Neural cell (in vitro differentiated cells): ENCODE measurements around the gene AMOTL2. TPM values are rescaled to one million over a fixed set of nuclear protein-coding genes. Genes with fewer than 3 reads are reported as not detected.

Experiments used
- H2AFZ ChIP-seq: fragments of 200-600, 300-800 bp; sonication (generic), shearing (Covaris generic); 2 replicates; pipeline ENCODE4 v1.6.0; 2014; ENCODE audit warnings: low read depth, mild to moderate bottlenecking, antibody characterized with exemption, low read length, moderate library complexity
- H3F3A ChIP-seq: fragments of 200-600 bp; shearing (Covaris generic); 2 replicates; pipeline ENCODE4 v1.6.1; 2016; ENCODE audit warnings: mild to moderate bottlenecking, moderate library complexity, mixed read lengths, antibody characterized with exemption, low read length; ENCODE audit not compliant: insufficient read depth, poor library complexity, severe bottlenecking
- H3K27ac ChIP-seq: fragments of 200-600, 300-800 bp; sonication (generic), shearing (Covaris generic); 2 replicates; pipeline ENCODE4 v1.5.1; 2014; ENCODE audit warnings: mild to moderate bottlenecking, low read length, moderate library complexity
- H3K27me3 ChIP-seq: fragments of 300-800, 200-600 bp; sonication (generic), shearing (Covaris generic); 2 replicates; pipeline ENCODE4 v1.6.0; 2014; ENCODE audit warnings: mild to moderate bottlenecking, low read depth, low read length, moderate library complexity; ENCODE audit not compliant: insufficient read depth
- H3K36me3 ChIP-seq: fragments of 300-800, 200-600 bp; sonication (generic), shearing (Covaris generic); 2 replicates; pipeline ENCODE4 v1.5.1; 2014; ENCODE audit warnings: mild to moderate bottlenecking, antibody characterized with exemption, low read length, moderate library complexity; ENCODE audit not compliant: insufficient read depth
- H3K4me2 ChIP-seq: fragments of 300-800, 200-600 bp; sonication (generic), shearing (Covaris generic); 2 replicates; pipeline ENCODE4 v1.6.0; 2014; ENCODE audit warnings: mild to moderate bottlenecking, low read length
- H3K4me3 ChIP-seq: fragments of 300-800, 200-600 bp; sonication (generic), shearing (Covaris generic); 2 replicates; pipeline ENCODE4 v1.5.1; 2014; ENCODE audit warnings: mild to moderate bottlenecking, low read length, moderate library complexity
- H3K79me2 ChIP-seq: fragments of 200-600 bp; shearing (Covaris generic); replicated peaks from 2 replicates; pipeline ENCODE4 v1.6.0; 2014; ENCODE audit warnings: mild to moderate bottlenecking, low read length, moderate library complexity; ENCODE audit not compliant: insufficient read depth
- H3K9ac ChIP-seq: fragments of 300-800, 200-600 bp; sonication (generic), shearing (Covaris generic); 2 replicates; pipeline ENCODE4 v1.6.1; 2016; ENCODE audit warnings: mild to moderate bottlenecking, low read length, mixed read lengths
- H3K9me2 ChIP-seq: fragments of 200-600 bp; shearing (Covaris generic); 2 replicates; pipeline ENCODE4 v1.6.1; 2016; ENCODE audit warnings: mild to moderate bottlenecking, low read length, mixed read lengths; ENCODE audit not compliant: insufficient read depth
- H3K9me3 ChIP-seq: fragments of 200-600, 300-800 bp; sonication (generic), shearing (Covaris generic); 2 replicates; pipeline ENCODE4 v1.6.1; 2016; ENCODE audit warnings: mild to moderate bottlenecking, mixed run types, low read length, moderate library complexity, mixed read lengths
- H4K20me1 ChIP-seq: fragments of 200-600 bp; shearing (Covaris generic); 2 replicates; pipeline ENCODE4 v1.6.1; 2016; ENCODE audit warnings: mild to moderate bottlenecking, mixed run types; ENCODE audit not compliant: insufficient read depth
- CTCF ChIP-seq: fragments of 450-650 bp; IDR thresholded peaks from 2 replicates; pipeline ENCODE4 v1.5.1; 2014; ENCODE audit warnings: antibody characterized with exemption, mild to moderate bottlenecking, moderate library complexity; ENCODE audit not compliant: poor library complexity, severe bottlenecking
- EP300 ChIP-seq: fragments of 450-650 bp; conservative IDR thresholded peaks from 2 replicates; pipeline ENCODE4 v1.6.1; 2014; ENCODE audit warnings: antibody characterized with exemption, mild to moderate bottlenecking, moderate library complexity; ENCODE audit not compliant: poor library complexity, severe bottlenecking
- EZH2 ChIP-seq: fragments of 200-600, 300-800 bp; shearing (Covaris generic), sonication (generic); IDR thresholded peaks from 2 replicates; pipeline ENCODE4 v1.6.1; 2014; ENCODE audit warnings: antibody characterized with exemption, low read length, borderline replicate concordance, mild to moderate bottlenecking; ENCODE audit not compliant: insufficient read depth, poor library complexity, severe bottlenecking
- MXI1 ChIP-seq: fragments of 450-650 bp; conservative IDR thresholded peaks from 2 replicates; pipeline ENCODE4 v1.6.1; 2014; ENCODE audit warnings: antibody characterized with exemption, mild to moderate bottlenecking; ENCODE audit not compliant: poor library complexity, severe bottlenecking
- POLR2AphosphoS5 ChIP-seq: IDR thresholded peaks from 2 replicates; pipeline ENCODE4 v1.6.1; 2012
- RAD21 ChIP-seq: fragments of 450-650 bp; conservative IDR thresholded peaks from 2 replicates; pipeline ENCODE4 v1.6.1; 2014; ENCODE audit warnings: antibody characterized with exemption, mild to moderate bottlenecking, moderate library complexity
- REST ChIP-seq: IDR thresholded peaks from 2 replicates; pipeline ENCODE4 v1.6.1; 2012; ENCODE audit warnings: borderline replicate concordance
- SMC3 ChIP-seq: fragments of 450-650 bp; conservative IDR thresholded peaks from 2 replicates; pipeline ENCODE4 v1.6.1; 2014; ENCODE audit warnings: antibody characterized with exemption, mild to moderate bottlenecking, moderate library complexity; ENCODE audit not compliant: poor library complexity
- TAF1 ChIP-seq: IDR thresholded peaks from 2 replicates; pipeline ENCODE4 v1.6.1; 2012; ENCODE audit warnings: low read depth
- polyA plus RNA-seq: library from polyadenylated mRNA; depleted of rRNA; stranded (reverse); fragments of >200 nt; gene quantifications from 2 replicates; pipeline ENCODE4 v1.2.3, GENCODE V29; 2014

The AMOTL2 gene
- polyA plus RNA-seq, 1 donor from 2014 or later, result 30.1 TPM

- H3K9ac ChIP-seq, result peak overlapping the region; percentile 100
- no peaks in the 10 kb centered on the region for H3K9me2 ChIP-seq
- no peaks in the 10 kb centered on the region for H3F3A ChIP-seq
- TF ChIP-seq EP300 (no peak), POLR2AphosphoS5 (no peak), EZH2 (no peak), REST (no peak), MXI1 (no peak), CTCF (no peak), RAD21 (no peak), TAF1 (no peak), SMC3 (no peak)
- peak overlapping the region; percentile 88 for H2AFZ ChIP-seq
- H3K4me2 ChIP-seq, result peak overlapping the region; percentile 91
- peak overlapping the region; percentile 97 for H3K27ac ChIP-seq
- H3K79me2 ChIP-seq, result peaks cover 40% of the 10 kb centered on the region
- peaks cover 5% of the 10 kb centered on the region for H3K36me3 ChIP-seq
- no peaks in the 10 kb centered on the region for H3K27me3 ChIP-seq
- no peaks in the 10 kb centered on the region for H3K9me3 ChIP-seq
- H3K4me3 ChIP-seq, result peak overlapping the region; percentile 99
- H4K20me1 ChIP-seq, result no peaks in the 10 kb centered on the region
Measured at GRCh38 chr3:134372396-134373270, 1.6 kb downstream of the AMOTL2 start.

- Histone ChIP-seq H3K79me2 (peaks cover 40% of the 10 kb centered on the region), H3K9me2 (no peaks in the 10 kb centered on the region), H3K4me3 (peak overlapping the region; percentile 99), H3F3A (no peaks in the 10 kb centered on the region), H3K4me2 (peak overlapping the region; percentile 91), H3K27ac (peak overlapping the region; percentile 97), H3K36me3 (peaks cover 5% of the 10 kb centered on the region), H4K20me1 (no peaks in the 10 kb centered on the region), H3K27me3 (no peaks in the 10 kb centered on the region), H2AFZ (no peak overlapping the region), H3K9ac (peak overlapping the region; percentile 100), H3K9me3 (no peaks in the 10 kb centered on the region)
- no peak for TF ChIP-seq SMC3
- TF ChIP-seq CTCF, result no peak
- TF ChIP-seq EP300, result no peak
- TF ChIP-seq EZH2, result no peak
- TF ChIP-seq POLR2AphosphoS5, result no peak
- no peak for TF ChIP-seq TAF1
- no peak for TF ChIP-seq MXI1
- TF ChIP-seq RAD21, result no peak
Measured at GRCh38 chr3:134371542-134372324, 2.5 kb downstream of the AMOTL2 start.
